ENCODE measurements around the gene SRPX. TPM values are rescaled to one million over a fixed set of nuclear protein-coding genes. Genes with fewer than 3 reads are reported as not detected.
A peak's percentile ranks its signal among the peaks of the same experiment; 100 is the strongest.

SRPX gene
- total RNA-seq, 1 donor from 2014 or later: 4.8 TPM

- Histone ChIP-seq H3K79me2 (ENCODE audit: low read depth) (no peaks in the 10 kb centered on the region), H3K4me3 (no peak overlapping the region), H2AFZ (replicated peaks) (no peak overlapping the region), H3K4me2 (no peak overlapping the region), H3K27me3 (no peaks in the 10 kb centered on the region), H3K9ac (no peak overlapping the region), H3K27ac (no peak overlapping the region), H4K20me1 (ENCODE audit: low read depth) (no peaks in the 10 kb centered on the region), H3F3A (ENCODE audit: low read depth) (no peaks in the 10 kb centered on the region), H3K4me1 (no peaks in the 10 kb centered on the region), H3K9me3 (ENCODE audit: low read depth) (no peaks in the 10 kb centered on the region), H3K36me3 (no peaks in the 10 kb centered on the region)
- no peak for DNase-seq (ENCODE audit: low spot score)
- no peak for TF ChIP-seq EZH2 (IDR thresholded peaks at IDR 0.05)
- no peak for TF ChIP-seq EZH2phosphoT487 (IDR thresholded peaks at IDR 0.05)
- TF ChIP-seq CTCF (IDR thresholded peaks at IDR 0.05): no peak
- Mint-ChIP-seq H3K4me1 (no peaks in the 10 kb centered on the region), H3K4me3 (no peak overlapping the region), H3K27me3 (ENCODE audit: insufficient read depth, low read depth) (peaks cover 2% of the 10 kb centered on the region), H3K27ac (no peak overlapping the region), H3K36me3 (no peaks in the 10 kb centered on the region), H3K9me3 (no peaks in the 10 kb centered on the region)
Measured at GRCh38 chrX:38206036-38206435, 14.6 kb downstream of the SRPX start.

- H3K4me1 Mint-ChIP-seq: no peaks in the 10 kb centered on the region
- TF ChIP-seq EZH2 (IDR thresholded peaks at IDR 0.05): no peak
- TF ChIP-seq CTCF (IDR thresholded peaks at IDR 0.05): no peak
- no peak for TF ChIP-seq EZH2phosphoT487 (IDR thresholded peaks at IDR 0.05)
- Histone ChIP-seq H3K4me3 (no peak overlapping the region), H3K79me2 (ENCODE audit: low read depth) (no peaks in the 10 kb centered on the region), H3K9ac (no peak overlapping the region), H3K4me2 (no peak overlapping the region), H2AFZ (replicated peaks) (no peak overlapping the region), H3F3A (ENCODE audit: low read depth) (no peaks in the 10 kb centered on the region), H3K36me3 (no peaks in the 10 kb centered on the region), H3K4me1 (no peaks in the 10 kb centered on the region), H4K20me1 (ENCODE audit: low read depth) (no peaks in the 10 kb centered on the region), H3K27ac (no peak overlapping the region), H3K9me3 (ENCODE audit: low read depth) (no peaks in the 10 kb centered on the region), H3K27me3 (no peaks in the 10 kb centered on the region)
- H3K27me3 Mint-ChIP-seq (ENCODE audit: insufficient read depth, low read depth): no peaks in the 10 kb centered on the region
- H3K27ac Mint-ChIP-seq: no peak overlapping the region
- no peaks in the 10 kb centered on the region for H3K36me3 Mint-ChIP-seq
- H3K9me3 Mint-ChIP-seq: no peaks in the 10 kb centered on the region
- H3K4me3 Mint-ChIP-seq: no peak overlapping the region
- no peak for DNase-seq (ENCODE audit: low spot score)
Measured at GRCh38 chrX:38205039-38205438, 15.6 kb downstream of the SRPX start.

GRCh38 chrX:38192007-38192810 is 28.5 kb downstream of the SRPX start:
- H3K9me3 ChIP-seq (ENCODE audit: low read depth): no peaks in the 10 kb centered on the region
- no peak overlapping the region for H3K27ac ChIP-seq
- Mint-ChIP-seq H3K9me3 (no peaks in the 10 kb centered on the region), H3K36me3 (no peaks in the 10 kb centered on the region), H3K4me1 (no peaks in the 10 kb centered on the region), H3K27ac (no peak overlapping the region), H3K27me3 (ENCODE audit: insufficient read depth, low read depth) (peaks cover 2% of the 10 kb centered on the region), H3K4me3 (no peak overlapping the region)
- H3K27me3 ChIP-seq: no peaks in the 10 kb centered on the region
- H3K79me2 ChIP-seq (ENCODE audit: low read depth): no peaks in the 10 kb centered on the region
- DNase-seq (ENCODE audit: low spot score): peak; percentile 28
- H3K4me2 ChIP-seq: no peak overlapping the region
- no peaks in the 10 kb centered on the region for H3F3A ChIP-seq (ENCODE audit: low read depth)
- H3K9ac ChIP-seq: no peak overlapping the region
- no peak overlapping the region for H3K4me3 ChIP-seq
- H2AFZ ChIP-seq (replicated peaks): no peak overlapping the region
- peak; percentile 57 for TF ChIP-seq CTCF (IDR thresholded peaks at IDR 0.05)
- TF ChIP-seq EZH2 (IDR thresholded peaks at IDR 0.05): no peak
- no peak for TF ChIP-seq EZH2phosphoT487 (IDR thresholded peaks at IDR 0.05)
- no peaks in the 10 kb centered on the region for H4K20me1 ChIP-seq (ENCODE audit: low read depth)
- no peaks in the 10 kb centered on the region for H3K36me3 ChIP-seq
- no peaks in the 10 kb centered on the region for H3K4me1 ChIP-seq
